NCI-H128 (cell line): Measurements from ENCODE around the gene CDK17.

Source experiments
- DNase-seq: peaks from one replicate; lab custom pipeline; 2025; ENCODE audit not compliant: unreplicated experiment; lab: John Stamatoyannopoulos, UW

The CDK17 gene

DNA sequence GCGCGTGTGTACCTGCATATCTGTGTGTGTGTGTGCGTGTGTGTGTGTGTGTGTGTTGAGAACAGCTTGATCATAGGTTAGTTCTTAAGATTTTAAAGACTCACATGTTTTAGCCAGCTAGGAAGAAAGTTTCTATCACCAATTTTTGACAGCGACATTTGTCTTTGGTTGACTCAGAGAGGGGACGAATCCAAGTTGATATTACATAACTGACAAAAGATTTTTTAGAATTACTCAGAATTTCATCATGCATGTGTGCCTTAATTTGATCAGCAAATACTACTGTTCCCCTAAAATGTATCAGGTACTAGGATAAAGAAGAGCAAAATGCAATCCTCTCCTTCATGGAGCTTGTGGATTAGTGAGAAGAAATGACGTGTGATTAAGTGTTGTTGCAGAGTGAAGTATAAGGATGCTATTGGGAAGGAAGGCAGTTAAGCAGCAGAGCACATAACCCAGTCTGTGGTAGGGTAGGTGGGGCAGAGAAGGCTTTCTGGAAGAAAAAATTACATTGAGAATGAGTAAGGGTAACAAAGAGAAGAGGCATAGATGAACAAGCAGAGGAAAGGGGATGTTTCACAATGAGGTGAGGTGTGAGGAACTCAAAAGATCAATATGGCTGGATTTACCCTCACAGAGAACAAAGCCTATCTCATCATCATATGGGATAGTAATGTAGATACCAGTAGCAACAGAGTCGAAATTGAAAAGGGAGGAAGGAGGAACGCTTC lies 128.6 kb downstream of the CDK17 start:
- no peak for DNase-seq

DNA sequence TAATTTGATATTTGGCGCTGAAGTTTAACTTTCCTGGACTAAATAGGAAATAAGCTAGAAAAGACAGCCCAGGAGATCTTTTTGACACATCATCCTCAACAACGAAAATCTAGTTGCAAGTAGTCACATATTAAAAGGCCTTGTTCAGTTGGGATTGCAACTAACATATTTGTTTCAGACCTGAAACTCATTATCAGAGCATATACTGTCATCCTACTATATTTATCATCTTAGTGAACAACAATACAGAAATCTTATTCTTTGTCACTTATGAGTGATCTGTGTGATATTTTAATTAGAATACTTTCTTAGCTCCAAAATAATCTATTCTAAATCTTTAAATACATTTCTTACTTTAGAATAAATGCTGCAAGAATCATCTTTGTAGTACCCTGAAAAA lies 134.0 kb downstream of the CDK17 start:
- no peak for DNase-seq

DNA sequence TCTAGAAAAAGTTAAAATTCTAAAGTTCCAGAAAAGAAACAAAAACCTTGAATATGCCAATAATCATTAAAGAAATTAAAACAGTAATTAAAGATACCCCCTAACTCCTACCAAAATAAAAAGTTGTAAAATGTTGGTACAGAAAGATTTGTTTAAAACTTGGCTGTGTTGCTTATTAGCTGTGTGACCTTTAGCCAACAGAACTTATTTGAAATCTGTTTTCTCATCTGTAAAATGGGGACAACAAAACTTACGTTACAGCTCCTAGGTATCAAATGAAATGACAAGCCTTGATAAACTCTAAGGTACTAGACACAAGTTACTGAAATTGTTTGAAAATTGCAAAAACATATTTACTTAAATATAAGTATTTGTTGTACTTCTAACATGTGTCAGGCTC lies 134.4 kb downstream of the CDK17 start:
- DNase-seq, result no peak

DNA sequence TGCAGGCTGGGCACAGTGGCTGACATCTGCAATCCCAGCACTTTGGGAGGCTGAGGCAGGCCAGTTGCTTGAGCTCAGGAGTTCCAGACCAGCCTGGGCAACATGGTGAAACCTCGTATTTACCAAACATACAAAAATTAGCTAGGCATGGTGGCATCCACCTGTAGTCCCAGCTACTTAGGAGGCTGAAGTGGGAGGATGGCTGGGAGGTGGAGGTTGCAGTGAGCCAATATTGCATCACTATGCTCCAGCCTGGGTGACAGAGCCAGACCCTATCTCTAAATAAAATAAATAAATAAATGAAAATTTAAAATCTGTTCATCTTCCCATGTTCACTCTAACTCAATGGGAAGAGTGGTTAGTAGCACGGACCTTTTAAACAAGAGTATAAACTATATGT lies 134.8 kb downstream of the CDK17 start:
- DNase-seq, result no peak

DNA sequence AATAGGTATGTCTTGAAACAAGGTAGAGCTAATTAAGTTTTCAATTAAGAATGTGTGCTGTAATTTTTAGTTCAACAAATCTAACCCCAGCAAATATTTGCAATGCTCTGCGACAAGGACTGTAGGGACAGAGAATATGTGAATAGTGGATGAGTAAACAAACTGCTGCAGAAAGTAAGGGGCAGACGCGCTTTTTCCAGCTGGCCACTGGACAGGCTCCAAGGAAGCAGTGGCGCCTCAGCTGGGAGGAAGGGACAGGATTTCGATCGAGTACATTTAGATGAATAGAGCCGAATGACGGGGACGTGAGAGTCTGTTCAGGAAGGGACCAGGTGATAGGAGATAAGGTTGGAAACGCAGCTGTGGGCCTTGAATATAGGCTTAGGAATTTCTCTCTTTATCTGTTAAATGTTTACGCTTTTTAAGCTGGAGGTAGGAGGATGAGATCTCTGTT lies 136.8 kb downstream of the CDK17 start:
- no peak for DNase-seq

DNA sequence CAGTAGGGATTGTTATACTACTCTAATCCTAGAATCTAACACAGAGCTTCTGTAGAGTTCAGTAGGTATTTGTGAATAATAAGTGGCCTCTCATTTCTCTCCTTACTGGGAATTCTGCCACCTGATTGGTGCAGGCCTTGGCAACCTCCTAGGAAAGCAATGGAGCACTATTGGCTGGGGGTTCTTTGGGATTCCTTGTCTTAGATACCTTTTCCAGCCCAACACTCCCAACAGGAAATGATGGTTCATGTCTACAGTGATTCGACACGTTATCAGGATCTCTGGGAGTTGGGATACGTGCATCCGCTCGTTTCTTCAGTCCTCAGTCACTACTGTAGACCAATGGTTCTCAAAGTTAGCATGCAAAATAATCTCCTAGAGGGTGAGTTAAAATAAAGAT lies 138.7 kb downstream of the CDK17 start:
- no peak for DNase-seq

DNA sequence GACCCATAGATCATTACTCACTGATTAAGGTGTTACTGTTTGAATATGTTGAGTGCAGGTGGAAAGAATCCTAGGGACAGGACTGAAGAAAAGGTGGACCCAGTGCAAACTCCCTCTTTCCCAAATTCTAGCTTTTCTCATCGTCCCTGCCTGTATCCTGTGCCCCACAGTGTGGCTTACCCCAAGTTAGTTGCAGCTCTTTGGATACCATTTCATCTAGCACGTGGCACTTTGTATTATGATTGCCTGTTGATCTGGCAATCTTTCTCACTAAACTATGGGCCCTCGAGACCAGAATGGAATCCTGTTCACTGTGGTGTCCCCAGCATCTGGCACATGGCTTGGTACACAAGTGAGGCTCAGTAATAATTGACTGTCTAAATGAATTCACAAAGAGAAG lies 139.6 kb downstream of the CDK17 start:
- no peak for DNase-seq

DNA sequence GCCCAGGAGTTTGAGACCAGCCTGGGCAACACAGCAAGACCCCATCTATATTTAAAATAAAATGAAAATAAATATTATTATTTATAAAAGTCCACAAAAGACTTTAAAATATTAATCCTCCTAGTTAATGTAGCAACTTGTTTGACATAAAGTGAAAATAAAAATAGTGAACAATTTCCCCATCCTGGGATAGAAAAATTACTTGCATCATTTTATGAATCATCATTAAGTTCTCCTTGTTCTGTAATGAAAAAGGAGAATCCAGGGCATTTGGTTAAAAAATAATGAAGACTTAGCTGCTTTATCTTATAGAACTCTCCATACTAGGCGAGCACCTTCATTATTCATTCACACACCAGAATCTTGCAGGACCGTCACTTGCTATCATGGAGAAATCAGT lies 140.0 kb downstream of the CDK17 start:
- DNase-seq, result no peak

DNA sequence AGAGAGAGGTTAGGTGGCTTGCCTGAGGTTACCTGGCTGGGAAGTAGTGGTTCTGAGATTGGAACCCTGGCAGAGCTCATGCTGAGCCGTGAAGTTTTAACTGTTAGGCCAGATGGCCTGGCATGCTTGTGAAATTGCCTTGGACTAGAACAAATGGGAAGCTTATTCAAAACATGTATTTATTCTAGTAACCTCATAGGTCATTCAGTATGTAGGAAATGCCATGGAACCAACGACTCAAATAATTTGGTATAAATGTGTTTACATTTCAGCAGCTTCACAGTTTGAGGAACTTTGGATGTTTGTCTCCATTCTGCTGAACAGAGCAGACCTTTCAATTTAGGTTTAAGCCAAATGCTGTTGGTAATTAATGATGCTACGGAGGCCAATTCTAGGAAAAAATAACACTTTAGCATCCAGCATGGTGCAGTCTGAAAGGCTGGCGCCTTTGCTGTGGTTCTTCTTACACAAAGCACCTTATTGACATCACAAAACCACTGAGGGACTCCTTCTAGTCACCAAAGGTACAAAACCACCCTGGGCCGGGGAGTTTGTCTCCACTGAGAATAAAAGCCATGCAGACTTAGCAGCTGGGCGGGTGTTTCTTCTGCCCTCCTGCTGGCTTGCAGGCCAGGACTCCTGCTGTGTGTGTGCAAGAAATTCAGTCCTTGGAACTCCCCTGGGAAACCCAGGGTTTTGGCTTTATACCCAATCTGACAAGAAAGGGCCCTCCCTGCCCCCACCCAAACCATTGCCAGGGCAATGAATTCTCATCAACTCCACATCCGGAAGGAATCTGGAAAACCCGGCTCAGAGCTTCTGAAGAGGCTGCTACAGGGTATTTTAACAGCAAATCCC lies 141.9 kb downstream of the CDK17 start:
- DNase-seq, result no peak

DNA sequence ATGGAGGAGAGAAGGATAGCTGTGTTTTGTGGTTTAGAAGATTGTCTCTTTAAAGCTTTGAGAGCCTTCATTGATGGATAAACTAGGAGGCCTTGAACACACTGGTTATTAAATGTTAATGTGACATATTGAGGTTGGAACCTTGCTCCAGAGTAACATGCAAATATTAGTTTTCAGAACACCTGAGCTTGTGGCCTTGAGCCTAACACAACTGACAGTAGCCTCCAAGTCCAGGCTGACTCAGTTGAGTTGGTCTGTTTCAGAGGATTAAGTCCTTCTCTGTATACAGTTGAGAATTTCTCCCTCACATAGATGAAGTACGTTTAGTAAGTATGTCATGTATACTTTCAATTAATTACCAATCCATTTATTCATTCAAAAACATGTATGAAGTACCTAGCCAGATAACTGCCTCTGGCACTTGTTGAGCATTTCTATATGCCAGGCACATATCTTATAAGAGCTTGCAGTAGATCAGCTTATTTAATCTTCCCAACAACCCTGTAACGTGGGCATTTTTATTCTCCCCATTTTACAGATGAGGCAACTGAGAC lies 142.6 kb downstream of the CDK17 start:
- no peak for DNase-seq

DNA sequence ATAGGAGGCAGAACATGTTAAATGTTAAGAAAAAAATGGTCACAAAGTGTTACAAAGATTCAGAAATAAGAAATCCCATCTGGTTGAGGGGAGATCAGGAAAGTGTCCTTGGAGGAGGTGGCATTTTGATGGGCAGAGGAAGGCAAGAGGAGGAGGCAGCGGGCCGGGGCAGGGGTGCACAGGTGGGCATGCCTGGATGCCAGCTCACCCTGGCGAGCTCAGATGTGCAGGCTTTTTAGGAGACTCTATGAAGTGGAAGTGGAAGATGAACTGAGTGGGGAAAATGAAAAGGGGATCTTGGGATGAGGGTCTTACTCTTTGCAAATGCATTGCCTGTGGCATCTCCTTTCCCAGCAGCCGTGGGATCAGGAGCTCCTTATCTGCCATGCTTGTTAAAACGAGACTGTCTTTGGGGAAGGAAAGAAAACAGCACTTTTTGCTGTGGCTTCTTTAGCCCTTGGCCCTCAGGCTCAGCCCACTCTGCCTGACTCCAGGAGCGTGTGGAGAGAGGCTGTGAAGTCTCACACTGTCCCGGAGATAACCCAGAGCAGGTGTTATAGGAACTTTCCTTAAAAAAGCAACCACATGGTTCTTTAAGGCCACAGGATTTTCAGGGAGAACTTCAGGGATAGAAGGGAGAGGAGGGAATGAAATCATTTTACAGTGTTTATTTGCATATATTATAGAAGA lies 143.4 kb downstream of the CDK17 start:
- DNase-seq, result no peak

DNA sequence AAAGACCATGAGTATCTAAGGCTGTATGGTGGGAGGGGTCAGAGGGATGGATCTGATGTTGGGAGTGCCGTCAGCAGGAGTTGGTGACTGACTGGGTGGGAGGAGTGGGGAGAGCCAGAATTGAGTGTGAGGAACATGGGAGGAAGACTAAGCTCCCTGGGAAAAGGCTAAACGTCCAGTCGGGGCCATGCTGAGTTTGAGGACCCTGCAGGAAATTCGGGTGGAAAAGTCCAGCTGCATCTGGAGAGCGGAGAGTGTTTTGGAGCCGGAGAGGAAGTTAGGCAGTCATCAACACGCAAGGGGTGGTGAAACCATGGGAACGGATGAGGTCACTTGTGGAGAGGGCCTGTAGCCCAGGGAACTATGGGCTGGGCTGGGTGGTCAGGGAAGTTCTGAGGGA lies 145.2 kb downstream of the CDK17 start:
- DNase-seq, result no peak

DNA sequence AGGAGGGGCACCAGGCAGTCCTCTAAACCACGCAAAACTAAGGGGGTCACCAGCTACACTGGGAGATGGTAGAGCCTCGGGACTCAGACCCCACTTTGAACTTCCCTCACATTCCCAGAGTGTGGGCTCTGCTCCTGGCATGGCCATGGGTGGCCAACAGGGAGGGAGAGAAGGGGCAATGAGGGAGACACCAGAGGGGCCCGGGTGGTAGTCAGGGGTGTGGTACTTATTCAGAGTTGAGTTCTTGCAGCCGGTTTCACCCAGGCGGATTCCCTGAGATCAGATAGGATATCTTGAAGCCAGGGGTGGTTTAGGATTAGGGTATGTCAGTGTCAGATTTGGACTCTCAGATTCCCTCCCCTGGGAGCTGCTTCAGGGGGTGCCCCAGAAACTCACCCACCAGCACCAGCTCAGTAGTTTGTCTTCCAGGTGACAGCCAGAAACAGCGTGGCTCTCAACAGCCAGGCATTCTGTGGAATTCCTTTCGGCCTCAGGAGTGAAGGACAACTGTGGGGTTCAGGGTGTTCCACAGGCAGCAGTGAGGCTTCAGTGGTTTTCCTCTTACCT lies 150.0 kb downstream of the CDK17 start:
- no peak for DNase-seq

DNA sequence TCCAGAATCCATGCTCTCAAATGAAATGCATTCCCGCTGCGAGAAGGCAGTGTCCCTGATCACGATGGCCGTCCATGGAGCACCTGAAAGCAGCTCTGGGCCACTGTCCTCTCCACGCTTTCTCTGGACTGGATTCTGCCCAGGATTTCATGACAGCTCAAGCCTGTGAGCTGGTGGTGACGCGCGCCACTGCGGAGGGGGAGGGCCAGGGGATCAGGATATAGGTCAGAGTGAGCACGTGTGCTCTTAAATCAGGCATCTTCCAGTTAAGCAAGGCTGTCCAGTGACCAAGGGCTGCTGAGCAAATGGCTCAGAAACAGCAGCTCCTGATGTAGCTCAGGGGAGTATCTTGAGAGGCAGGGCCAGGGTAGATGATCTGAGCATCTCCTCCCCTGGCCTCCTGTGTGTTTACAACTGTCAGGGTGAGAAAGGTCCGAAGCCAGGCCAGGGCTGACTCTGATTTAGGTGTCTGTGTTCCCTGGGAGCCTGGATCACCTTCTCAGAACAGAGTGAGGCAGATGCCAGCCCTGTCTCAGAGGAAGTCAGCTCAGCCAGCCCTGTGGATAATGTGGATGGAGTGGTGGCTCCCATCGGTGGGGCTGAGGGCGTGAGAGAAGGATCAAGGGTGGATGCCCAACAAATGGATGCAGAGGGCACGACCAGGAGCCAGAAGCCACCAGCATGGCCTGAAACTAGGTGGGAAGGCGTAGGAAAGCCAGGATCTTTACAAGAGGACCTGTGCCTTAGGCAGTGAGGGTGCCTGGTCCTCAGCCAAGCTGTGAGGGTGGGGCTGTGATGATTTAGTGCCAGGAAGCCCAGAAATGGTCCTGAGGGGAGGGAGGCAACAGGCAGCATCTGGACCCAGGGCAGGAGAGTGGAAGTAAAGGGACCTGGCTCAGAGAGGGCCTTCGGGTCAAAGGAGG lies 150.8 kb downstream of the CDK17 start:
- DNase-seq, result no peak

DNA sequence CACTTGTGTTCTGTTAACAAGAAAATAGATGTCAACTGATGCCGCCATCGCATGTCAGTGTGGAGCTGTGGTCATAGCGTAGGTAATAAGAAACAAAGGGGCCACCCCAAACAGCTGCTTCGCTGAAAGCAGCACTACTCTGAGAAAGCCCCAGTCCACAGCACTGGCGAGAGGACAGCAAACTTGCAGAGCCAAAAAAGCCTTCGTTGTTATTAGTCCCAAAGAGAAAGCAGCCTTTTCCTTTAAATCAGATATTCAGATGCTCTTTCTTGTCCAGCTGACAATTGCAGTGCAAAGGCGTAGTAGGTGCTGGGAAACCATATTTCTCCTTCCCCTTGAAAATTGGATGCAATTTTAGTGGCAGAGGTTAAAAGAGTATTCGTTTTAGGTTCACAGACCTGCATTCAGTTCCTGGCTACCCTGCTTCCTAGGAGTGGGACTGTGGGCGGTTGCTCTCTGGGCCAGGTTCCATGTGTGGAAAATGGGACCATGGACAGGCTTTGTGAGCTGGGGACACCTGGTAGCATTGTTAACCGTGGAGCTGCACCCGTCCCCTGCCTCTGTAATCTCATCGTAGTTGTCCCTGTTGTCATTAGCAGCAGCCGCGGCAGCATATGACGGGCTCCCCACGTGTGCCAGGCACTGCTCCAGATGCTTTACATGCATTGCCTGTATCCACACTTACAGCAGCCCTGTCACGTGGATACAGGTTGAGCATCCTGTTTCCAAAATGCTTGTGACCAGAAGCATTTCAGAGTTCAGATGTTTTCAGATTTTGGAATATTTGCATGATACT lies 151.9 kb downstream of the CDK17 start:
- no peak for DNase-seq

DNA sequence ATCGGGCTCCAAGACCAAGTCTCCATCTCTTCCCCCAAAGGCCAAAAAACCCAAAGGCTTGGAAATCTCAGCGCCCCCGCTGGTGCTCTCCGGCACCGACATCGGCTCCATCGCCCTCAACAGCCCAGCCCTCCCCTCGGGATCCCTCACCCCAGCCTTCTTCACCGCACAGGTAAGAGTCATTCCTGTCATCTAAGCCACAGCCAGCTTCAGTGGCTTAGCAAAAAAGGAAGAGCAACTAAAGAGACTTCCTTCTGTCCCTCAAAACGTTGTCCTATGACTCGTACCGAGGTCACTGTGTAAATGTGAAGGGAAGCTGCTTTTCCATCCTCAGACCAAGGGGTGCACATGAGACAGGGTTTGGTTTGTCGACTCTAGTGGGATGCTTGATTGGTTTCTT lies 152.7 kb downstream of the CDK17 start:
- DNase-seq, result no peak

DNA sequence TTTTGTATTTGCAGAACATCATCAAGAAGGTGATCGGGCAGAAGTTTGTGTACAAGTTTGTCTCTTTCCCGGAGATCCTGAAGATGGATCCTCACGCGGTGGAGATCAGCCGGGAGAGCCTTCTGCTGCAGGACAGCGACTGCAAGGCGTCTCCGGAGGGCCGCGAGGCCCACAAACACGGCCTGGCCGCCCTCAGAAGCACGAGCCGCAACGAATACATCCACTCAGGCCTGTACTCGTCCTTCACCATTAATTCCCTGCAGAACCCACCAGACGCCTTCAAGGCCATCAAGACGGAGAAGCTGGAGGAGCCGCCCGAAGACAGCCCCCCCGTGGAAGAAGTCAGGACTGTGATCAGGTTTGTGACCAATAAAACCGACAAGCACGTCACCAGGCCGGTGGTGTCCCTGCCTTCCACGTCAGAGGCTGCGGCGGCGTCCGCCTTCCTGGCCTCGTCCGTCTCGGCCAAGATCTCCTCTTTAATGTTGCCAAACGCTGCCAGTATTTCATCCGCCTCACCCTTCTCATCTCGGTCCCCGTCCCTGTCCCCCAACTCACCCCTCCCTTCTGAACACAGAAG lies 153.2 kb downstream of the CDK17 start:
- no peak for DNase-seq

DNA sequence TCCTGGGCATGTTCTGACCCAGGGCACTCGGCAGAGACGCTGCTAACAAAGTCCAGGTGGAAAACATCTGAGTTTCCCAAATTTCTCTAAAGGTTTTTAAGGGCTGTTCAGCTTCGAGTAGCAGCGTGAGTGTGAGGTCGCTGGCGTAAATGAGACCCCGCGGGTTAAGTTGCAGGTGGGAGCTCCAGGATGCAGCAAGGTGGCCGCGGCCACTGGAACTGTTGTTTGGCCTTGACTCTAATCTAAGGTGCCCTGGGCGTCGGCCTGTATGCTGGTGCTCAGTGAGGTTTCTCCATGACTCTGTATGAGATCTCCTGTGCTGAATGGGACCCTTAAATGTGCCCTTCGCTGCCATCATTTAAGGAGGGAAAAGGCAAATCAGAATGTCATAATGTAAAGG lies 155.4 kb downstream of the CDK17 start:
- DNase-seq, result no peak

DNA sequence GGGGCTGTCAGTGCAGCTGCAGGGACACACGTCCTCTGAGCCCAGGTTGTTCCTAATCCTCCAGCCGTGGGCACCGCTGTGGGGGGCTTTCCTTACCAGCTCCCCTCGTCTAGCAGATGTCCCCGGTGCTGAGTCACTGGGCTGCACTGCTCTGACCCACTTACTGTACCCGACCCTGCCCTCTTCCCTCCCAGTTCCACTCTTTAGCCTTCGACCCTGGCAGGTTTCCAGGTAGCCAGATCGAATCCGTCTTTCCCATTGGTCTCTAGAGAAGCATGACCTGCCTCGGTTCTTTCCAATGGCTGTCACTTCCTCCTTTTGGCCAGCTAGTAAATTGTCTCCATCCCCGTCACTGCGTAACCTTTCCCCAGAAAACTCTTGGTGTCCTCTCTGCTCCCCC lies 157.6 kb downstream of the CDK17 start:
- DNase-seq, result no peak
